SK-N-SH treated with all-trans-retinoic acid at 6 μM for 48 hours (cell line): ENCODE results near the gene SLC35B2.

ENCODE experiments used
- ATAC-seq: fragments of 200-7000 bp; cut with Tn5 transposase; 3 replicates; pipeline ENCODE4 v1.9.1; 2020; ENCODE audit warnings: mild to moderate bottlenecking, moderate library complexity
- CREB5 ChIP-seq: fragments of 250-450 bp; sonication (Bioruptor Pico); IDR thresholded peaks from 2 replicates; pipeline ENCODE4 v1.5.1; 2020; ENCODE audit warnings: low read depth, mild to moderate bottlenecking, moderate library complexity
- CSDC2 ChIP-seq: fragments of 250-450 bp; sonication (Bioruptor Pico); IDR thresholded peaks from 2 replicates; pipeline ENCODE4 v1.5.0; 2020; ENCODE audit warnings: mild to moderate bottlenecking, moderate library complexity
- CSRNP3 ChIP-seq: fragments of 250-450 bp; sonication (Bioruptor Pico); IDR thresholded peaks from 2 replicates; pipeline ENCODE4 v1.5.1; 2021; ENCODE audit warnings: mild to moderate bottlenecking, moderate library complexity
- ESRRG ChIP-seq: fragments of 250-450 bp; sonication (Bioruptor Pico); IDR thresholded peaks from 2 replicates; pipeline ENCODE4 v1.6.1; 2021; ENCODE audit warnings: mild to moderate bottlenecking
- GLIS3 ChIP-seq: fragments of 250-450 bp; sonication (Bioruptor Pico); IDR thresholded peaks from 2 replicates; pipeline ENCODE4 v1.5.0; 2020; ENCODE audit warnings: mild to moderate bottlenecking, moderate library complexity
- ISL1 ChIP-seq: fragments of 250-450 bp; sonication (Bioruptor Pico); IDR thresholded peaks from 2 replicates; pipeline ENCODE4 v2.1.2; 2022; ENCODE audit warnings: mild to moderate bottlenecking, moderate library complexity
- OSR1 ChIP-seq: fragments of 250-450 bp; sonication (Bioruptor Pico); IDR thresholded peaks from 2 replicates; pipeline ENCODE4 v1.8.0; 2022; ENCODE audit warnings: moderate library complexity, mild to moderate bottlenecking, inconsistent platforms
- PPARA ChIP-seq: fragments of 250-450 bp; sonication (Bioruptor Pico); IDR thresholded peaks from 2 replicates; pipeline ENCODE4 v1.5.0; 2020; ENCODE audit warnings: mild to moderate bottlenecking, borderline replicate concordance
- RARB ChIP-seq: fragments of 250-450 bp; sonication (Bioruptor Pico); IDR thresholded peaks from 2 replicates; pipeline ENCODE4 v1.8.0; 2021; ENCODE audit warnings: mild to moderate bottlenecking, moderate library complexity
- SNAI2 ChIP-seq: fragments of 250-450 bp; sonication (Bioruptor Pico); IDR thresholded peaks from 2 replicates; pipeline ENCODE4 v1.5.0; 2020; ENCODE audit warnings: mild to moderate bottlenecking, moderate library complexity
- TCF4 ChIP-seq: fragments of 250-450 bp; sonication (Bioruptor Pico); IDR thresholded peaks from 2 replicates; pipeline ENCODE4 v1.8.0; 2021; ENCODE audit warnings: mild to moderate bottlenecking, moderate library complexity, borderline replicate concordance
- TOX ChIP-seq: fragments of 250-450 bp; sonication (Bioruptor Pico); IDR thresholded peaks from 2 replicates; pipeline ENCODE4 v1.8.0; 2021; ENCODE audit warnings: mild to moderate bottlenecking, moderate library complexity, borderline replicate concordance
- ZC3H10 ChIP-seq: fragments of 250-450 bp; sonication (Bioruptor Pico); IDR thresholded peaks from 2 replicates; pipeline ENCODE4 v1.5.1; 2021; ENCODE audit warnings: mild to moderate bottlenecking, moderate library complexity
- ZFP3 ChIP-seq: fragments of 250-450 bp; sonication (Bioruptor Pico); IDR thresholded peaks from 2 replicates; pipeline ENCODE4 v1.5.0; 2020; ENCODE audit warnings: mild to moderate bottlenecking, moderate library complexity
- ZFP30 ChIP-seq: fragments of 450-650 bp; formaldehyde crosslinking; IDR thresholded peaks from 2 replicates; pipeline ENCODE4 v1.5.0; 2022; ENCODE audit warnings: mild to moderate bottlenecking, moderate library complexity
- ZNF565 ChIP-seq: fragments of 450-650 bp; formaldehyde crosslinking; conservative IDR thresholded peaks from 2 replicates; pipeline ENCODE4 v1.5.0; 2020; ENCODE audit warnings: low read depth, mild to moderate bottlenecking, moderate library complexity
- ZNF8 ChIP-seq: fragments of 450-650 bp; formaldehyde crosslinking; IDR thresholded peaks from 2 replicates; pipeline ENCODE4 v1.5.0; 2020; ENCODE audit warnings: mild to moderate bottlenecking, moderate library complexity
- TF ChIP-seq, protein P1 (sequence below): fragments of 250-450 bp; sonication (Bioruptor Pico); IDR thresholded peaks from 2 replicates; pipeline ENCODE4 v1.8.0; 2021; ENCODE audit warnings: low read depth, mild to moderate bottlenecking, moderate library complexity, borderline replicate concordance

SLC35B2 gene

GRCh38 chr6:44238687-44239350 lies 18.5 kb downstream of the SLC35B2 start:
- no peak for ATAC-seq
- TF ChIP-seq, protein P1, sequence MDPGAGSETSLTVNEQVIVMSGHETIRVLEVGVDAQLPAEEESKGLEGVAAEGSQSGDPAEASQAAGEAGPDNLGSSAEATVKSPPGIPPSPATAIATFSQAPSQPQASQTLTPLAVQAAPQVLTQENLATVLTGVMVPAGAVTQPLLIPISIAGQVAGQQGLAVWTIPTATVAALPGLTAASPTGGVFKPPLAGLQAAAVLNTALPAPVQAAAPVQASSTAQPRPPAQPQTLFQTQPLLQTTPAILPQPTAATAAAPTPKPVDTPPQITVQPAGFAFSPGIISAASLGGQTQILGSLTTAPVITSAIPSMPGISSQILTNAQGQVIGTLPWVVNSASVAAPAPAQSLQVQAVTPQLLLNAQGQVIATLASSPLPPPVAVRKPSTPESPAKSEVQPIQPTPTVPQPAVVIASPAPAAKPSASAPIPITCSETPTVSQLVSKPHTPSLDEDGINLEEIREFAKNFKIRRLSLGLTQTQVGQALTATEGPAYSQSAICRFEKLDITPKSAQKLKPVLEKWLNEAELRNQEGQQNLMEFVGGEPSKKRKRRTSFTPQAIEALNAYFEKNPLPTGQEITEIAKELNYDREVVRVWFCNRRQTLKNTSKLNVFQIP (CRISPR knock-in tag): no peak
- TF ChIP-seq ZNF565 (CRISPR knock-in tag) (no peak), CSRNP3 (no peak), TOX (CRISPR knock-in tag) (no peak)

DNA sequence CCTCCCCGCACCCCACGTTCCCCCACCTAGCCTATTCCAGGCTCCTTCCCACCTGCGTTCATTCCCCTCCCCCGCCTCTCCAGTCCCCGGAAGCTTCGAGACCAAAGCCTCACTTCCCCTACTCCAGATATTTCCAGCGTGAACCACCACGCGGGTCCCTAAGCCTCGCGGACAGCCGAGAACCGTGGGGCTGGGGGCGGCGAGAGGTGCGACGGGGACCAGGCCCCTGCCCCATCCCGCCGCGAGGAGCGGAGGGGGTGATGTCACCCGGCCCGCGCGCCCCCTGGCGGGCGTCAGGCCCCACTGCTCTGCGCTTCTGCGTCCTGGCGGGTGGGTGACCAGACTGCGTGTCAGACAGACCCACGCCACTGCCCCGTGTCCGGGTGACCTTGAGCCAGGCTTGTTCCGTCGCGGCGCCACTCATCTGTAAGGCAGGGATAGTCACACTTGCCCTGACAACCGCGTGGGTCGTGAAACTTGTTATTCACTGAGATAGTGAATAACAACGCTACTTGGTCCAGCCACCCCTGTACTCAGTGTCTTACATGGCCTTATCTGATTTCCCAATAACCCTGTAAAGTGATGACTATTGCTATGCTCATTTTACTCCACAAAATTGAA lies 19.4 kb downstream of the SLC35B2 start:
- peak; percentile 78 for ATAC-seq
- TF ChIP-seq, protein P1 (CRISPR knock-in tag): no peak
- TF ChIP-seq ESRRG (CRISPR knock-in tag) (0 out of 2 replicates have a peak, but pooled peaks have one; percentile 44), OSR1 (CRISPR knock-in tag) (no peak), CSDC2 (CRISPR knock-in tag) (no peak), ISL1 (CRISPR knock-in tag) (no peak), ZFP30 (CRISPR knock-in tag) (no peak), RARB (CRISPR knock-in tag) (no peak), PPARA (CRISPR knock-in tag) (no peak), CSRNP3 (no peak), ZFP3 (CRISPR knock-in tag) (peak; percentile 70), ZC3H10 (CRISPR knock-in tag) (no peak), TCF4 (CRISPR knock-in tag) (no peak), ZNF565 (CRISPR knock-in tag) (no peak), ZNF8 (CRISPR knock-in tag) (no peak), SNAI2 (CRISPR knock-in tag) (0 out of 2 replicates have a peak, but pooled peaks have one; percentile 27)

DNA sequence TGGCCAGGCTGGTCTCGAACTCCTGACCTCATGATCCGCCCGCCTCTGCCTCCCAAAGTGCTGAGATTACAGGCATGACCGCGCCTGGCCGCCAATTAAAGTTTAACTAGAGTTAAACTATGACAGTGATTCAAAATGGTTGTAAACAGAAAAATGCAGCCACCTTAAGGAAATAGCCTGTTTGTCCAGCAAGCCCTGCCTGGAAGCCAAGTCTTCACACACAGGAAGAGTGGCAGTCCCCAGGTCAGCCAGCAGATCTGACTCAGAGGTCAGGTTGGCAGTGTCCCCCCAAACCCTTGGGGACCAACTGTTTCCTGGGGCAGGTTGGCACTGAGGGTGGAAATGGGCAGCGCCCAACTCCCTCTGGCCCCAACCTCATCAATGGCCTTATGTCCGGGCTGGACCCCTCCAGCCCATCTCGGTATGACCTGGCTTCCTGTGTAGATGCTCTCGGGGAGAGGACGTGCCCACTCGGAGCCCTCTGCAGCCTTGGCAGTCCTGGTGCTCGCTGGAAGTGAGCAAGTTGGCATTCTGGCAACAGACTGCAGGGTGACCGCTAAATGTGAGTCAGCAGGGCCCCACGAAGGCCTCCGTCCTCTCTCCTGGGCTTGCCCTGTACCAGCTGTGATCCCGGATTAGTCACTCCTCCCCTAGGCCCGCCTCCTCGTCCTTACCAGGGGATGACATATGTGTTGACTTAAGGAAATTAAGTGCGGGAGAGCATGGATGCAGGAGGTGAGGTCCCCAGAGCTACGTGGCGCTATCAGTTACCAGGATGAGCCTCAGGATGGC lies 20.1 kb downstream of the SLC35B2 start:
- peak; percentile 86 for ATAC-seq
- TF ChIP-seq CREB5 (CRISPR knock-in tag) (0 out of 2 replicates have a peak, but pooled peaks have one; percentile 13), TCF4 (CRISPR knock-in tag) (no peak)

DNA sequence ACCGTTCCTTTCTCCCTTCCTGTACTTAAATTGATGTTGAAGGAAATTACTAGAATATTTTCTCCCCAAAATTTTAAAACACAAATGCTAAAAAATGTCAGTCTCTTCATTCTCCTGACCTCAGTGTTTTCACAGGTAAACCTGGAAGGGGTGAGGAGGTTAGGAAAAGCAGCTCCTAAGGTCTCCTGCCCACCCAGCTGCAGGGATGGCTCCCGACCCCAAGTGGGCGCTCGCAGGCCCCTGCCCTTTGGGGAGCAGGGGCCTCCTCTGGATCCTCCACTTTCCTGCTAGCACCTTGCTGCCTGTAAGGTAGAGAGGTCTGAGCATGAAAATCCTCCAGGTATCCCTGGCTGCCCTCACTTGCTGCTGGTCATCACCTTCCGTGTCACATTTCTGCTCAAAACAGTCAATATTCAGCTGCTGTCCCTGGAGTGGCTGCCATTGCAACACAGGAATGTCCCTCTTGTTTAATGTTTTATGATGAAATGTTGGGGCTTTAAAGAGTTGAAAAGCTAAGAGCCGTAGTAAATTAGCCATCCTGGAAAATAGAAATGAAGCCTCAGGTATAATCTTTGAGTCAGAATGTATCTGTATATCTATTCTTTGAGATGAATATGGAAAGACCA lies 21.3 kb downstream of the SLC35B2 start:
- TF ChIP-seq CREB5 (CRISPR knock-in tag) (no peak), GLIS3 (CRISPR knock-in tag) (no peak), ZNF565 (CRISPR knock-in tag) (no peak), TCF4 (CRISPR knock-in tag) (no peak)
- TF ChIP-seq, all 23 proteins: peak for 0
- ATAC-seq: no peak
